Suprapubic skin (tissue), 4 donors: ENCODE data around the gene TMCO4.

ENCODE experiments used
- POLR2A ChIP-seq, 2 donors: fragments of 450-650 bp; IDR thresholded peaks; one replicate each; pipeline ENCODE4 v1.6.1; 2017; ENCODE audit warnings: antibody characterized with exemption in 2 of 2, mild to moderate bottlenecking in 2 of 2, moderate library complexity in 2 of 2
- POLR2AphosphoS5 ChIP-seq, 3 donors: sonication (generic); formaldehyde crosslinking; IDR thresholded peaks; one replicate each; pipeline ENCODE4 v1.6.1; 2017; ENCODE audit warnings: antibody characterized with exemption in 3 of 3
- TF ChIP-seq, protein P1 (sequence below), 2 donors: fragments of 200-600 bp in 1 of 2; fragments of 450-650 bp in 1 of 2; sonication (generic) in 1 of 2; IDR thresholded peaks; one replicate each; pipeline ENCODE4 v1.5.1; 2016 to 2019; ENCODE audit warnings: antibody characterized with exemption in 2 of 2, mild to moderate bottlenecking in 1 of 2, moderate library complexity in 1 of 2

DNA sequence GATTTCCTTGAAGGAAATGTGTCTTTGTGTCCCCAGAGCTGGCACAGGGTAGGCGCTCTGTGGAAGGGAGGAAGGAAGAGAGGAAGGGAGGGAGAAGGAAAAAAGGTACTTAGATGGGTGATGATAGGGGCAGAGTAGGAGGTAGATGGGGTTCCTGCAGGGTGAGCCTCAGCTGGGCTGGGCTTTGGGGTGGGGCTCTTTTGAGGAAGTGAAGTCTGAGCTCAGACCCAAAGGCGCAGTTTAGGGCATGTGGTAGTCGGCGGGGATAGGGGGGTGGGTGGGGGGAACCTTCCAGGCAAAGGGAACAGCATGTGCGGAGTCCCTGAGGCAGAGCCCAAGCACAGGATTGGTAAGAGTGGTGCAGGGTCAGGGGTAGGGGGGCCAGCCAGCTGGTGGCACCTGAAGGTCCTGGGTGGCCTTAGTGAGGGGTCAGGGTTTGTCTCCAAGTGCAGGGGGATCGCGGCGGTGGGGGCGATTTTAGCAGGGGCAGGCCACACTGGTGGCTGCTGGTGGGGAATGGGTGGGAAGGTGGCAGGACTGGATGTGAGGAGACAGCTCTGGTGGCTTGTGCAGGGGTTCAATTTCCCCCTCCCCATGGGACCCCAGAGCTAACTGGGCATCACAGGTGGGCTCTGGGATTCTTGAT is 143.5 kb downstream of the TMCO4 start:
- TF ChIP-seq, protein P1, sequence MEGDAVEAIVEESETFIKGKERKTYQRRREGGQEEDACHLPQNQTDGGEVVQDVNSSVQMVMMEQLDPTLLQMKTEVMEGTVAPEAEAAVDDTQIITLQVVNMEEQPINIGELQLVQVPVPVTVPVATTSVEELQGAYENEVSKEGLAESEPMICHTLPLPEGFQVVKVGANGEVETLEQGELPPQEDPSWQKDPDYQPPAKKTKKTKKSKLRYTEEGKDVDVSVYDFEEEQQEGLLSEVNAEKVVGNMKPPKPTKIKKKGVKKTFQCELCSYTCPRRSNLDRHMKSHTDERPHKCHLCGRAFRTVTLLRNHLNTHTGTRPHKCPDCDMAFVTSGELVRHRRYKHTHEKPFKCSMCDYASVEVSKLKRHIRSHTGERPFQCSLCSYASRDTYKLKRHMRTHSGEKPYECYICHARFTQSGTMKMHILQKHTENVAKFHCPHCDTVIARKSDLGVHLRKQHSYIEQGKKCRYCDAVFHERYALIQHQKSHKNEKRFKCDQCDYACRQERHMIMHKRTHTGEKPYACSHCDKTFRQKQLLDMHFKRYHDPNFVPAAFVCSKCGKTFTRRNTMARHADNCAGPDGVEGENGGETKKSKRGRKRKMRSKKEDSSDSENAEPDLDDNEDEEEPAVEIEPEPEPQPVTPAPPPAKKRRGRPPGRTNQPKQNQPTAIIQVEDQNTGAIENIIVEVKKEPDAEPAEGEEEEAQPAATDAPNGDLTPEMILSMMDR (IDR thresholded peaks at IDR 0.05) = no peak
- no peak for TF ChIP-seq POLR2A (IDR thresholded peaks at IDR 0.05)
- no peak for TF ChIP-seq POLR2AphosphoS5 (IDR thresholded peaks at IDR 0.05)
